ENCODE results near the gene FANK1.
"Not testable (repeated sequence)": the region's sequence is repeated elsewhere in the genome, so short reads cannot be mapped to it uniquely, and the experiment has no call there.

FANK1 gene

GRCh38 chr10:126042906-126043305 lies 146.5 kb downstream of the FANK1 start:
- DNase-seq (ENCODE audit: low spot score), result no peak
- H3K27ac ChIP-seq, result peak overlapping the region in 1 of 2 donors; percentile 74
- H3K4me3 ChIP-seq, result no peak overlapping the region
- no peak for TF ChIP-seq CTCF (IDR thresholded peaks at IDR 0.05)

- no peak overlapping the region for H3K4me3 ChIP-seq
- TF ChIP-seq CTCF (IDR thresholded peaks at IDR 0.05), result no peak
- no peak for DNase-seq (ENCODE audit: low spot score)
Measured at GRCh38 chr10:126043389-126043788, 147.0 kb downstream of the FANK1 start.

GRCh38 chr10:126045861-126046260 lies 149.5 kb downstream of the FANK1 start:
- TF ChIP-seq CTCF (IDR thresholded peaks at IDR 0.05), result no peak
- Histone ChIP-seq H3K4me3 (no peak overlapping the region), H3K27ac (no peak overlapping the region)
- DNase-seq (ENCODE audit: low spot score), result no peak

More at GRCh38 chr10:126043389-126043788, 147.0 kb downstream of the FANK1 start:
- H3K27ac ChIP-seq, result no peak overlapping the region

GRCh38 chr10:126046831-126047230 lies 150.5 kb downstream of the FANK1 start:
- no peak for DNase-seq (ENCODE audit: low spot score)
- Histone ChIP-seq H3K4me3 (no peak overlapping the region), H3K27ac (no peak overlapping the region)
- no peak for TF ChIP-seq CTCF (IDR thresholded peaks at IDR 0.05)

- DNase-seq (ENCODE audit: low spot score); H3K4me3 ChIP-seq: not testable (repeated sequence)
Measured at GRCh38 chr10:126047749-126048148, 151.4 kb downstream of the FANK1 start.

GRCh38 chr10:126049759-126050700 lies 153.7 kb downstream of the FANK1 start:
- no peak for TF ChIP-seq CTCF (IDR thresholded peaks at IDR 0.05)
- H3K4me3 ChIP-seq, result no peak overlapping the region
- H3K27ac ChIP-seq, result peak overlapping the region in 1 of 2 donors; percentile 23

More at GRCh38 chr10:126047749-126048148, 151.4 kb downstream of the FANK1 start:
- H3K27ac ChIP-seq, result not testable (repeated sequence)

GRCh38 chr10:126052171-126052570 lies 155.8 kb downstream of the FANK1 start:
- no peak for DNase-seq (ENCODE audit: low spot score)
- H3K27ac ChIP-seq, result no peak overlapping the region
- no peak for TF ChIP-seq CTCF (IDR thresholded peaks at IDR 0.05)
- H3K4me3 ChIP-seq, result no peak overlapping the region

More at GRCh38 chr10:126049759-126050700, 153.7 kb downstream of the FANK1 start:
- no peak for DNase-seq (ENCODE audit: low spot score)
